Measurements from ENCODE around the gene YPEL2. TPM values are rescaled to one million over a fixed set of nuclear protein-coding genes. Genes with fewer than 3 reads are reported as not detected.

YPEL2 gene
- 2.4 to 5.7 TPM (median 4.6 TPM) in 3 replicates for polyA plus RNA-seq
- 9.2 TPM for polyA plus RNA-seq (2011; ENCODE audit: low read depth)
- polyA plus RNA-seq (2011; cell fraction: cytosol; rRNA removed) = 2.3 and 4.5 TPM in 2 replicates
- 7.7 and 8.4 TPM in 2 replicates for polyA plus RNA-seq (2011; cell fraction: nucleus; rRNA removed)
- 1.0 and 5.9 TPM in 2 replicates for polyA plus RNA-seq (2012; ENCODE audit: low replicate concordance)
- polyA minus RNA-seq = 1.7 to 9.8 TPM (median 8.7 TPM) in 3 replicates
- 2.3 TPM for polyA minus RNA-seq (2011; cell fraction: cytosol; rRNA and poly(A)+ RNA removed)
- 4.4 and 5.7 TPM in 2 replicates for polyA minus RNA-seq (2011; cell fraction: nucleus; rRNA and poly(A)+ RNA removed)

DNA sequence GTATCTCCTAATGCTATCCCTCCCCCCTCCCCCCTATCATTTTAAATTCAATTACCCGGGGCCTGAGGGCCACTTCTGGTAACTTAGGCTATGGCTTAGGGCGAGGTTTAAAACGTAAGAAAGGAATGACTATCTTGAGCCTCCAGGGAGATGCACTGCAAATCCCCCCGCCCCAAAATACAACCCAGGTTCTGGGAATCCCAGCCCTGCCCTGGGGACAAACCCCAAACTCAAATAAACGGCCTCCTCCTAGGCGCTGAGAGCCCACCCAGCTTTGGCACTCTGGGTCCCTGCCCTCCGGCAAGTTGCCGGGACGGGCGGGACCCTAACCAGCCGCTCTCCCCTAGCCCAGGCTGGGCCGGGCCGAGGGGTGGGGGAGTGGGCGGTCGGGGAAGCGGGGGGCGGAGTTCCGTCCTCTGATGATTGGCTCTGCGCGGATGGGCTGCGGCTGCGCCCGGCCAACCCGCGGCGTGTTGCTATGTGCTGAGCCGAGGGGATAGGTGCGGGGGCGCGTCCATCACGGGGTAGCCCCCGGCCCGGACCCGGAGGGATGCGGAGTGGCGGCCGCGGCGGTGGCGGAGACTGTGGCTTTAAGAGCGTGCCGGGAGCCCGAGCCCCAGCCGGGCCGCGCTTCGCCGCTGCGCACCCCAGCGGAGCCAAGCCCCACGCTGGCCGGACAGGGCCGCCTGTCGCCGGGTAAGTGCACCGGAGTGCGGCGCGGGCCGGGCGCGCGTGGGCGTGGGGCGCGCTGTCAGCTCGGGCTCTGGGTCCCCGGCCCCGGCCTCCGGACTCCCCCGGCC lies at the start of gene YPEL2:
Gene YPEL2 (plus strand): TSS at position 527 of the 800 bp plus-strand sequence. CDS start 21,755 bp downstream, outside the sequence.
- peak within 1 kb of the TSS; percentile 74 for H2AFZ ChIP-seq (ENCODE audit: control insufficient read depth, low read length)
- peak within 1 kb of the TSS; percentile 67 to 88 (median 68) for H3K4me3 ChIP-seq (ENCODE audit: control insufficient read depth in 2 of 3, extremely low read depth in 1 of 3, insufficient read depth in 2 of 3, low read depth in 1 of 3, low read length in 3 of 3)
- H3K4me2 ChIP-seq (ENCODE audit: control insufficient read depth, extremely low read depth, insufficient read depth, low read depth, low read length) = peak within 1 kb of the TSS; percentile 85
- H3K9me1 ChIP-seq (ENCODE audit: control insufficient read depth, extremely low read depth, insufficient read depth, low read length) = no peaks in the 10 kb centered on the region
- FAIRE-seq (no peak), DNase-seq (ENCODE audit: low read depth, low spot score) (no peak)
- H3K27ac ChIP-seq (ENCODE audit: control insufficient read depth, insufficient read depth, low read length) = no peak within 1 kb of the TSS
- H3K9ac ChIP-seq (ENCODE audit: control insufficient read depth, extremely low read depth, insufficient read depth, low read length) = peak within 1 kb of the TSS; percentile 66
- no peak for TF ChIP-seq EZH2 (IDR thresholded peaks at IDR 0.05; ENCODE audit: low read length)
- TF ChIP-seq, protein P1, sequence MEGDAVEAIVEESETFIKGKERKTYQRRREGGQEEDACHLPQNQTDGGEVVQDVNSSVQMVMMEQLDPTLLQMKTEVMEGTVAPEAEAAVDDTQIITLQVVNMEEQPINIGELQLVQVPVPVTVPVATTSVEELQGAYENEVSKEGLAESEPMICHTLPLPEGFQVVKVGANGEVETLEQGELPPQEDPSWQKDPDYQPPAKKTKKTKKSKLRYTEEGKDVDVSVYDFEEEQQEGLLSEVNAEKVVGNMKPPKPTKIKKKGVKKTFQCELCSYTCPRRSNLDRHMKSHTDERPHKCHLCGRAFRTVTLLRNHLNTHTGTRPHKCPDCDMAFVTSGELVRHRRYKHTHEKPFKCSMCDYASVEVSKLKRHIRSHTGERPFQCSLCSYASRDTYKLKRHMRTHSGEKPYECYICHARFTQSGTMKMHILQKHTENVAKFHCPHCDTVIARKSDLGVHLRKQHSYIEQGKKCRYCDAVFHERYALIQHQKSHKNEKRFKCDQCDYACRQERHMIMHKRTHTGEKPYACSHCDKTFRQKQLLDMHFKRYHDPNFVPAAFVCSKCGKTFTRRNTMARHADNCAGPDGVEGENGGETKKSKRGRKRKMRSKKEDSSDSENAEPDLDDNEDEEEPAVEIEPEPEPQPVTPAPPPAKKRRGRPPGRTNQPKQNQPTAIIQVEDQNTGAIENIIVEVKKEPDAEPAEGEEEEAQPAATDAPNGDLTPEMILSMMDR (optimal IDR thresholded peaks at IDR 0.05 in 1 of 3, IDR thresholded peaks at IDR 0.05 in 1 of 3, conservative IDR thresholded peaks at IDR 0.05 in 1 of 3; ENCODE audit: extremely low read depth in 1 of 3, insufficient read depth in 2 of 3, low read length in 3 of 3) = no peak
- peaks cover 9% of the 10 kb centered on the region for H3K4me1 ChIP-seq (ENCODE audit: control insufficient read depth, extremely low read depth, insufficient read depth, low read length)
- no peaks in the 10 kb centered on the region for H3K9me3 ChIP-seq (ENCODE audit: control insufficient read depth, low read depth, low read length)
- no peaks in the 10 kb centered on the region for H4K20me1 ChIP-seq (ENCODE audit: control insufficient read depth, extremely low read depth, insufficient read depth, low read length)
- H3K27me3 ChIP-seq (ENCODE audit: control insufficient read depth, extremely low read depth, insufficient read depth, low read length) = peaks cover 19% of the 10 kb centered on the region
- H3K79me2 ChIP-seq (ENCODE audit: control insufficient read depth, insufficient read depth, low read length) = no peaks in the 10 kb centered on the region
- dilution Hi-C loops (cut with MboI; ENCODE audit: extremely low pct_ligation_motif_present, low sequenced_read_pairs) = loop anchor here (25.0 kb wide), 1 partner anchor 106 kb away; no protein-coding TSS in a partner anchor
- no peaks in the 10 kb centered on the region for H3K36me3 ChIP-seq (ENCODE audit: control insufficient read depth in 2 of 2, extremely low read depth in 1 of 2, insufficient read depth in 2 of 2, low read length in 2 of 2)

- H2AFZ ChIP-seq (ENCODE audit: control insufficient read depth, low read length) = no peak overlapping the region
- H3K36me3 ChIP-seq (ENCODE audit: control insufficient read depth in 2 of 2, extremely low read depth in 1 of 2, insufficient read depth in 2 of 2, low read length in 2 of 2) = no peaks in the 10 kb centered on the region
- H3K4me2 ChIP-seq (ENCODE audit: control insufficient read depth, extremely low read depth, insufficient read depth, low read depth, low read length) = no peak overlapping the region
- no peaks in the 10 kb centered on the region for H4K20me1 ChIP-seq (ENCODE audit: control insufficient read depth, extremely low read depth, insufficient read depth, low read length)
- no peak overlapping the region for H3K27ac ChIP-seq (ENCODE audit: control insufficient read depth, insufficient read depth, low read length)
- no peaks in the 10 kb centered on the region for H3K9me3 ChIP-seq (ENCODE audit: control insufficient read depth, low read depth, low read length)
- no peak for DNase-seq (ENCODE audit: low read depth, low spot score)
- FAIRE-seq = no peak
- peaks cover 3% of the 10 kb centered on the region for H3K4me1 ChIP-seq (ENCODE audit: control insufficient read depth, extremely low read depth, insufficient read depth, low read length)
- no peak overlapping the region for H3K4me3 ChIP-seq (ENCODE audit: control insufficient read depth in 2 of 3, extremely low read depth in 1 of 3, insufficient read depth in 2 of 3, low read depth in 1 of 3, low read length in 3 of 3)
- no peaks in the 10 kb centered on the region for H3K79me2 ChIP-seq (ENCODE audit: control insufficient read depth, insufficient read depth, low read length)
- no peaks in the 10 kb centered on the region for H3K27me3 ChIP-seq (ENCODE audit: control insufficient read depth, extremely low read depth, insufficient read depth, low read length)
- dilution Hi-C loops (cut with MboI; ENCODE audit: extremely low pct_ligation_motif_present, low sequenced_read_pairs) = no loop called here
- TF ChIP-seq EZH2 (IDR thresholded peaks at IDR 0.05; ENCODE audit: low read length) = no peak
- TF ChIP-seq, protein P1 (optimal IDR thresholded peaks at IDR 0.05 in 1 of 3, IDR thresholded peaks at IDR 0.05 in 1 of 3, conservative IDR thresholded peaks at IDR 0.05 in 1 of 3; ENCODE audit: extremely low read depth in 1 of 3, insufficient read depth in 2 of 3, low read length in 3 of 3) = no peak
- no peaks in the 10 kb centered on the region for H3K9me1 ChIP-seq (ENCODE audit: control insufficient read depth, extremely low read depth, insufficient read depth, low read length)
- no peak overlapping the region for H3K9ac ChIP-seq (ENCODE audit: control insufficient read depth, extremely low read depth, insufficient read depth, low read length)
Measured at GRCh38 chr17:59284317-59284716, 47.1 kb upstream of the YPEL2 start.

Measured in keratinocyte (primary cell).